ENCODE measurements around the gene SMIM17. TPM values are rescaled to one million over a fixed set of nuclear protein-coding genes. Genes with fewer than 3 reads are reported as not detected.

The SMIM17 gene
- total RNA-seq: under 1 TPM; 0.35 to 0.64 TPM
- polyA plus RNA-seq (2013, experiment 1 of 2): 1.6 TPM
- polyA plus RNA-seq (2013, experiment 2 of 2): 1.4 TPM
- long read RNA-seq, experiment 1: 0 reads
- long read RNA-seq, experiment 2: 0 reads
- long read RNA-seq, experiment 3, partial matches to known transcripts: 0 of 1 reads
- long read RNA-seq, experiment 3, other reads (novel, unspliced or antisense): 1 of 1 reads
- long read RNA-seq, experiment 4, partial matches to known transcripts: 0 of 2 reads
- long read RNA-seq, experiment 4, other reads (novel, unspliced or antisense): 2 of 2 reads

GRCh38 chr19:56642711-56643459 lies at the start of gene SMIM17:
SMIM17 (plus strand) TSS chr19:56643159; CDS start chr19:56645668, 2,509 bp downstream.
- H3K9me3 ChIP-seq (ENCODE audit: control insufficient read depth, low read length): peaks cover 52% of the 10 kb centered on the region
- Mint-ChIP-seq H3K4me1 (no peaks in the 10 kb centered on the region), H3K9me3 (peaks cover 86% of the 10 kb centered on the region), H3K27ac (no peak within 1 kb of the TSS), H3K4me3 (no peak within 1 kb of the TSS), H3K27me3 (ENCODE audit: insufficient read depth) (no peaks in the 10 kb centered on the region), H3K36me3 (ENCODE audit: low read depth) (peaks cover 3% of the 10 kb centered on the region)
- no peak within 1 kb of the TSS for H3K4me3 ChIP-seq (ENCODE audit: low read length)
- no peaks in the 10 kb centered on the region for H3K36me3 ChIP-seq (ENCODE audit: control insufficient read depth, insufficient read depth, low read length)
- H3K27me3 ChIP-seq (ENCODE audit: control insufficient read depth, insufficient read depth, low read length, poor library complexity, severe bottlenecking): no peaks in the 10 kb centered on the region
- no peak within 1 kb of the TSS for H3K27ac ChIP-seq (ENCODE audit: low read depth, low read length)
- no peak for DNase-seq
- 92 to 95% methylated on average over 26 to 57 of the region's 60 CpGs for WGBS, 2 experiments (ENCODE audit: insufficient coverage in 1 of 2, insufficient read length in 1 of 2)
- TF ChIP-seq, protein P1, sequence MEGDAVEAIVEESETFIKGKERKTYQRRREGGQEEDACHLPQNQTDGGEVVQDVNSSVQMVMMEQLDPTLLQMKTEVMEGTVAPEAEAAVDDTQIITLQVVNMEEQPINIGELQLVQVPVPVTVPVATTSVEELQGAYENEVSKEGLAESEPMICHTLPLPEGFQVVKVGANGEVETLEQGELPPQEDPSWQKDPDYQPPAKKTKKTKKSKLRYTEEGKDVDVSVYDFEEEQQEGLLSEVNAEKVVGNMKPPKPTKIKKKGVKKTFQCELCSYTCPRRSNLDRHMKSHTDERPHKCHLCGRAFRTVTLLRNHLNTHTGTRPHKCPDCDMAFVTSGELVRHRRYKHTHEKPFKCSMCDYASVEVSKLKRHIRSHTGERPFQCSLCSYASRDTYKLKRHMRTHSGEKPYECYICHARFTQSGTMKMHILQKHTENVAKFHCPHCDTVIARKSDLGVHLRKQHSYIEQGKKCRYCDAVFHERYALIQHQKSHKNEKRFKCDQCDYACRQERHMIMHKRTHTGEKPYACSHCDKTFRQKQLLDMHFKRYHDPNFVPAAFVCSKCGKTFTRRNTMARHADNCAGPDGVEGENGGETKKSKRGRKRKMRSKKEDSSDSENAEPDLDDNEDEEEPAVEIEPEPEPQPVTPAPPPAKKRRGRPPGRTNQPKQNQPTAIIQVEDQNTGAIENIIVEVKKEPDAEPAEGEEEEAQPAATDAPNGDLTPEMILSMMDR (conservative IDR thresholded peaks at IDR 0.05): no peak
- H3K9ac ChIP-seq (ENCODE audit: extremely low read depth, low read length, poor library complexity, severe bottlenecking): no peak within 1 kb of the TSS
- no peaks in the 10 kb centered on the region for H3K4me1 ChIP-seq (ENCODE audit: control insufficient read depth, insufficient read depth, low read length)

DNA sequence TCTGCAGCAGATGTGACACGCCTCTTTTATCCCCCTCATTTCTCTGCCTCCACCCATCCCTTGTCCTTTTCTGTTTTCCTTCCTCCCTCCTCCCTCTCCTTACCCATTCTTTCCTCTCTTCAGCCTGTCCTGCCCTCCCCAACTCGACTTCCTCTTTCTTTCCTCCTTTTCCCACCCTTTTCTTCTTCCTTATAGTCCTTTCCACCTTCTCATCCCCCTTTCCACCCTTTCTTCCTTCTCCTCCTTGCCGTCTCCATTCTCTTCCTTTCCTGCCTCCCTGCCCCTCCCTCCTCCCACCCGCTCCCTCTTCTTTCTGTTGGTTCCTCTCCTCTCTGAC lies 48.5 kb upstream of the SMIM17 start:
- H3K4me1 ChIP-seq (ENCODE audit: control insufficient read depth, insufficient read depth, low read length): no peaks in the 10 kb centered on the region
- no peak overlapping the region for H3K27ac ChIP-seq (ENCODE audit: low read depth, low read length)
- no peaks in the 10 kb centered on the region for H3K27me3 ChIP-seq (ENCODE audit: control insufficient read depth, insufficient read depth, low read length, poor library complexity, severe bottlenecking)
- DNase-seq: no peak
- peak overlapping the region; percentile 54 for H3K9ac ChIP-seq (ENCODE audit: extremely low read depth, low read length, poor library complexity, severe bottlenecking)
- peaks cover 13% of the 10 kb centered on the region for H3K36me3 ChIP-seq (ENCODE audit: control insufficient read depth, insufficient read depth, low read length)
- H3K36me3 Mint-ChIP-seq (ENCODE audit: low read depth): peaks cover 27% of the 10 kb centered on the region
- peaks cover 25% of the 10 kb centered on the region for H3K9me3 ChIP-seq (ENCODE audit: control insufficient read depth, low read length)
- peak overlapping the region; percentile 100 for H3K4me3 Mint-ChIP-seq
- WGBS, 2 experiments (ENCODE audit: insufficient coverage in 1 of 2, insufficient read length in 1 of 2): 72 to 78% methylated on average over 4 of the region's 4 CpGs
- peaks cover 32% of the 10 kb centered on the region for H3K9me3 Mint-ChIP-seq
- H3K27me3 Mint-ChIP-seq (ENCODE audit: insufficient read depth): peaks cover 14% of the 10 kb centered on the region
- H3K4me3 ChIP-seq (ENCODE audit: low read length): peak overlapping the region; percentile 91
- TF ChIP-seq, protein P1 (conservative IDR thresholded peaks at IDR 0.05): no peak
- no peak overlapping the region for H3K27ac Mint-ChIP-seq
- H3K4me1 Mint-ChIP-seq: peaks cover 10% of the 10 kb centered on the region

GRCh38 chr19:56594783-56595547 lies 48.0 kb upstream of the SMIM17 start, which contains the start of gene ZNF71:
ZNF71 (plus strand) TSS chr19:56595302; CDS start chr19:56601559, 6,257 bp downstream.
- peak within 1 kb of the TSS; percentile 91 for H3K27ac Mint-ChIP-seq
- H3K27me3 ChIP-seq (ENCODE audit: control insufficient read depth, insufficient read depth, low read length, poor library complexity, severe bottlenecking): no peaks in the 10 kb centered on the region
- peak within 1 kb of the TSS; percentile 78 for H3K9ac ChIP-seq (ENCODE audit: extremely low read depth, low read length, poor library complexity, severe bottlenecking)
- peaks cover 14% of the 10 kb centered on the region for H3K27me3 Mint-ChIP-seq (ENCODE audit: insufficient read depth)
- H3K9me3 Mint-ChIP-seq: peaks cover 26% of the 10 kb centered on the region
- DNase-seq: peak; percentile 97
- H3K36me3 ChIP-seq (ENCODE audit: control insufficient read depth, insufficient read depth, low read length): peaks cover 13% of the 10 kb centered on the region
- H3K4me3 Mint-ChIP-seq: peak within 1 kb of the TSS; percentile 100
- 0% methylated on average over 9 to 52 of the region's 52 CpGs for WGBS, 2 experiments (ENCODE audit: insufficient coverage in 1 of 2, insufficient read length in 1 of 2)
- peak within 1 kb of the TSS; percentile 0 for H3K27ac ChIP-seq (ENCODE audit: low read depth, low read length)
- TF ChIP-seq, protein P1 (conservative IDR thresholded peaks at IDR 0.05): no peak
- peaks cover 25% of the 10 kb centered on the region for H3K9me3 ChIP-seq (ENCODE audit: control insufficient read depth, low read length)
- H3K36me3 Mint-ChIP-seq (ENCODE audit: low read depth): peaks cover 29% of the 10 kb centered on the region
- peaks cover 10% of the 10 kb centered on the region for H3K4me1 Mint-ChIP-seq
- peak within 1 kb of the TSS; percentile 91 for H3K4me3 ChIP-seq (ENCODE audit: low read length)
- no peaks in the 10 kb centered on the region for H3K4me1 ChIP-seq (ENCODE audit: control insufficient read depth, insufficient read depth, low read length)

Data from endodermal cell (in vitro differentiated cells).